Breast epithelium (tissue), 4 donors: Measurements from ENCODE around the gene TANGO6. TPM values are rescaled to one million over a fixed set of nuclear protein-coding genes. Genes with fewer than 3 reads are reported as not detected.

ENCODE experiments used
- DNase-seq, 2 donors: peaks; one replicate each; pipeline ENCODE4 v3.0.0-alpha.2; 2019; ENCODE audit warnings: low spot score in 2 of 2
- H3K27ac ChIP-seq, 2 donors: fragments of 200-600 bp; sonication (generic) in 1 of 2; one replicate each; pipeline ENCODE4 v1.5.1; 2016 to 2019; ENCODE audit warnings: mild to moderate bottlenecking in 1 of 2
- H3K27me3 ChIP-seq, 2 donors: fragments of 200-600 bp; sonication (generic) in 1 of 2; one replicate each; pipeline versions ENCODE4 v1.5.1 to v1.6.0; 2017 to 2019; ENCODE audit warnings: control low read depth in 1 of 2, mild to moderate bottlenecking in 1 of 2
- H3K36me3 ChIP-seq: fragments of 200-600 bp; one replicate; pipeline ENCODE4 v1.5.1; 2019
- H3K4me1 ChIP-seq, 2 donors: fragments of 200-600 bp; sonication (generic); one replicate each; pipeline ENCODE4 v1.5.1; 2016 to 2019; ENCODE audit warnings: control low read depth in 1 of 2
- H3K4me3 ChIP-seq, 3 donors: fragments of 200-600 bp; sonication (generic); 1 replicate in 2 of 3; 2 replicates in 1 of 3; pipeline ENCODE4 v1.5.1; 2016 to 2019; ENCODE audit warnings: mild to moderate bottlenecking in 3 of 3, moderate library complexity in 2 of 3
- H3K9me3 ChIP-seq, 2 donors: fragments of 200-600 bp; sonication (generic) in 1 of 2; one replicate each; pipeline ENCODE4 v1.5.1; 2016 to 2019; ENCODE audit warnings: control low read depth in 1 of 2
- POLR2A ChIP-seq: fragments of 450-650 bp; IDR thresholded peaks from one replicate; pipeline ENCODE4 v1.6.1; 2016; ENCODE audit warnings: antibody characterized with exemption, mild to moderate bottlenecking, moderate library complexity
- POLR2AphosphoS5 ChIP-seq, 3 donors: sonication (generic); formaldehyde crosslinking; IDR thresholded peaks; one replicate each; pipeline ENCODE4 v1.6.1; 2017; ENCODE audit warnings: antibody characterized with exemption in 3 of 3
- intact Hi-C: fragments of 100-400 bp; cut with DNase I; formaldehyde crosslinking; loops from one replicate; pipeline ENCODE4 v1.15.1; 2023; ENCODE audit warnings: low total_unique reads
- total RNA-seq, 3 donors: library from RNA; depleted of rRNA; stranded (reverse); fragments of >200 nt; gene quantifications; one replicate each; pipeline ENCODE4 v1.1.0, GENCODE V29; 2016
- TF ChIP-seq, protein P1 (sequence below), 3 donors: fragments of 450-650 bp; IDR thresholded peaks; one replicate each; pipeline ENCODE4 v1.5.1; 2016 to 2017; ENCODE audit warnings: antibody characterized with exemption in 3 of 3, mild to moderate bottlenecking in 3 of 3, moderate library complexity in 3 of 3

Gene TANGO6
- total RNA-seq, 3 donors from 2014 or later = 13.4 to 26.1 (median 24.6) TPM

DNA sequence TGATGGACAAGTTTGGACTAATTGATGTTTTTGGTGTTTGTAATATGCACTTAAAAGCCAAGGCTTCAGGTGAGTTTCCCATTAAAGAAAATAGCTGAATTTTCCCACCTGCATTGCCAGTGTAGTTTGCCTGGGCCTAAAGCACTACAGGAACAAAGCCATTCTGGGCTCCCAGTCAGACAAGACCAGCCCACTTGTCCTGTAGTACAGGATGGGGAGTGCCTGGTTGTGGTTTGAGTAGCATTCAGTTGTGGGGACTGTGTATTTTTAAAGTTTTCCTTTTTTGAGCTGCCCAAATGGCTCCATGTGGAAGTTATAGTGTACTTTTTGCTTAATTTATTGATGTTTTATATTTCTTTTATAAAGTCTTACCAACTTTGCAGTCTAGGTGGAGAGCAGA is 91.7 kb downstream of the TANGO6 start:
- intact Hi-C loops = no loop called here
- H3K4me1 ChIP-seq = no peaks in the 10 kb centered on the region
- no peaks in the 10 kb centered on the region for H3K9me3 ChIP-seq
- no peak for DNase-seq
- no peaks in the 10 kb centered on the region for H3K36me3 ChIP-seq
- peak overlapping the region; percentile 13 to 36 for H3K27ac ChIP-seq
- no peak overlapping the region for H3K4me3 ChIP-seq
- TF ChIP-seq POLR2AphosphoS5 (IDR thresholded peaks at IDR 0.05) = no peak
- no peaks in the 10 kb centered on the region for H3K27me3 ChIP-seq

DNA sequence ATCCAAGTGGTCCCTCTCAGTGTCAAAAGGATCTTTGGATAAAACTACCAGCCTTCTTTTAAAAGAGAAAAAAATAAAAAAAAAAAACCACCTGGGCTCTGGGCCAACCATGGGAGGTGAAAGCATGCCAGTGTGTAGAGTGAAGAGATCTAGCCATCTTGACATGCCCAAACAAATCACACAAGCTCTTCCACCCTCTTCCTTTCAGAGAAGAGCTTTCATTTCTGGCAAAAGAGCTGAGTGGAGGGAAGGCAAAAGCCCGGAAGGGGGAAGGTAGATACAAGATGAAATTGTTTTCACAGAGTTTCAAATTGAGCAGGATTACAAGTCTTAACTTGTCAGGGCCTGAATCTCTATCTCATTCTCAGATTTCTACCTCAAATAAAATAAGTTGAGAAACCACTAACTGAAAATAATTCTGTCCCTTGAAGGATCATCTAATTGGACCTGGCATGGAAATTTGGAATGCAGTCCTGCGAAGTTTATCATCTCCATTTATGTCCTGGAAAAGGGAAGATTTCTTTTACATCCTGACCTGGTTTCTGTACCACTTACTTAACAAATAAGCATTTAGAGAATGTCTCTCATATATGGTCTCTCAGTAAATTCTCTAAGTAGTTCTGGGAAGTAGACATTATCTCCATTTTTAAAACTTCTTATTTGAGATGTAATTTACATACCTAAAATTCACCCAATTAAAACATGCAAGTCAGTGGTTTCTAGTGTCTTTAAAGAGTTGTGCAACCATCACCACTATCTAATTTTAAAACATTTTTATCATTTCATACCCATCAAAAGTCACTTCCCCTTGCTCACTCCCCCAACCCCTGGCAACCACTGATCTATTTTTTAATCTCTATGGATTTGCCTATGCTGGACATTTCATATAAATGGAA is 93.7 kb downstream of the TANGO6 start:
- TF ChIP-seq POLR2AphosphoS5 (IDR thresholded peaks at IDR 0.05) = peak in 1 of 3 donors; percentile 28
- TF ChIP-seq, protein P1, sequence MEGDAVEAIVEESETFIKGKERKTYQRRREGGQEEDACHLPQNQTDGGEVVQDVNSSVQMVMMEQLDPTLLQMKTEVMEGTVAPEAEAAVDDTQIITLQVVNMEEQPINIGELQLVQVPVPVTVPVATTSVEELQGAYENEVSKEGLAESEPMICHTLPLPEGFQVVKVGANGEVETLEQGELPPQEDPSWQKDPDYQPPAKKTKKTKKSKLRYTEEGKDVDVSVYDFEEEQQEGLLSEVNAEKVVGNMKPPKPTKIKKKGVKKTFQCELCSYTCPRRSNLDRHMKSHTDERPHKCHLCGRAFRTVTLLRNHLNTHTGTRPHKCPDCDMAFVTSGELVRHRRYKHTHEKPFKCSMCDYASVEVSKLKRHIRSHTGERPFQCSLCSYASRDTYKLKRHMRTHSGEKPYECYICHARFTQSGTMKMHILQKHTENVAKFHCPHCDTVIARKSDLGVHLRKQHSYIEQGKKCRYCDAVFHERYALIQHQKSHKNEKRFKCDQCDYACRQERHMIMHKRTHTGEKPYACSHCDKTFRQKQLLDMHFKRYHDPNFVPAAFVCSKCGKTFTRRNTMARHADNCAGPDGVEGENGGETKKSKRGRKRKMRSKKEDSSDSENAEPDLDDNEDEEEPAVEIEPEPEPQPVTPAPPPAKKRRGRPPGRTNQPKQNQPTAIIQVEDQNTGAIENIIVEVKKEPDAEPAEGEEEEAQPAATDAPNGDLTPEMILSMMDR (IDR thresholded peaks at IDR 0.05) = no peak
- Histone ChIP-seq H3K4me1 (no peaks in the 10 kb centered on the region), H3K9me3 (no peaks in the 10 kb centered on the region), H3K4me3 (no peak overlapping the region), H3K27me3 (no peaks in the 10 kb centered on the region), H3K36me3 (no peaks in the 10 kb centered on the region), H3K27ac (peak overlapping the region; percentile 43 to 71)
- intact Hi-C loops = no loop called here
- peak in 1 of 2 donors; percentile 71 for DNase-seq

DNA sequence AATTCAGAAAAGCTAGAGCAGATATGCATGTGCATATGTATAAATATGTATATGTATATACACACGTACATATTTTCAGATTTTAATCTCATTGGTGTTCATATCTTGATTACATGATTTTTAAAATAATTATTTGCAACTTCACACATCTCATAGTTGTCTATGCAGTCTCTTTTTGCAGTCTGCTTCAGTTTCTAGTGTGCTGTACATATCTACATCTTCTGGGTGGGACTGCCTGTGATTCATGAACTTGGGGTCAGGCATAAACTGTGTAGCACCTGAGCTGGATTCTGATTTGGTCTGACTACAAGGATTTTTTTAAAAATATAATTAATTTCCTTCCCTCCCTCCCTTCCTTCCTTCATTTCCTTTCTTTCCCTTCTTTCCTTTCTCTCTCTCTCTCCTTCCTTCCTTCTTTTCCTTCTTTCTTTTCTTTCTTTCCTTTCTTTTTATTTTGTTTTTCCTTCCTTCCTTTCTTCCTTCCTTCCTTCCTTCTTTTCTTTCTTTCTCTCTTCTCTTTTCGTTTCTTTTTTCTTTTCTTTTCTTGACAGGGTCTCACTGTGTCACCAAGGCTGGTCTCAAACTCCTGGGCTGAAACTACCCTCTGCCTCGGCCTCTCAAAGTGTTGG is 96.5 kb downstream of the TANGO6 start:
- intact Hi-C loops = no loop called here
- TF ChIP-seq POLR2A = no peak
- TF ChIP-seq, protein P1 (IDR thresholded peaks at IDR 0.05) = no peak
- TF ChIP-seq POLR2AphosphoS5 (IDR thresholded peaks at IDR 0.05) = no peak

DNA sequence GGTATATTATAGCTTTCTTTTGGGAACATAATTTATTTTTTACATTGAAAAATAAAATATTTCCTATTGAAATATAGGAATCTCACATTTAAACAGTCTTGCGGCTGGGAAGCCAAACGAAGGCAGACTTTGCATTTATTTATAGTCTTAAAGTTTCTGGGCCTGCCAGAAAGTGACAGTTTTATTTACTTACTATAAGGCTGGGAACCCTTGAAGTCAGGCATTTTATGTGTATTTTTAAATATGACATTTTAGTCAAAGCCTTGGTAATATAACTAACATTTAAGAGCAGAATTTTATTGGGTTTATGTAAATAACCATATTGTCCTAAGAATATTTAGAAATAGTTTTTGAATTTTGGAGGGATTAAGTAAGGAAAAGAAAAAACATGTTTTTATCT is 97.5 kb downstream of the TANGO6 start:
- peaks cover 7 to 8% of the 10 kb centered on the region in 2 donors for H3K9me3 ChIP-seq
- no peak overlapping the region for H3K27ac ChIP-seq
- H3K27me3 ChIP-seq = no peaks in the 10 kb centered on the region
- no peaks in the 10 kb centered on the region for H3K36me3 ChIP-seq
- no peaks in the 10 kb centered on the region for H3K4me1 ChIP-seq
- DNase-seq = no peak
- H3K4me3 ChIP-seq = no peak overlapping the region
- TF ChIP-seq POLR2AphosphoS5 (IDR thresholded peaks at IDR 0.05) (no peak), POLR2A (no peak)
- TF ChIP-seq, protein P1 (IDR thresholded peaks at IDR 0.05) = no peak
- intact Hi-C loops = no loop called here

More for the DNA sequence above, 96.5 kb downstream of the TANGO6 start:
- no peak overlapping the region for H3K4me3 ChIP-seq
- no peaks in the 10 kb centered on the region for H3K4me1 ChIP-seq
- H3K36me3 ChIP-seq = no peaks in the 10 kb centered on the region
- H3K27me3 ChIP-seq = no peaks in the 10 kb centered on the region
- H3K27ac ChIP-seq = no peak overlapping the region
- H3K9me3 ChIP-seq = peaks cover 6 to 7% of the 10 kb centered on the region in 2 donors
- DNase-seq = no peak

DNA sequence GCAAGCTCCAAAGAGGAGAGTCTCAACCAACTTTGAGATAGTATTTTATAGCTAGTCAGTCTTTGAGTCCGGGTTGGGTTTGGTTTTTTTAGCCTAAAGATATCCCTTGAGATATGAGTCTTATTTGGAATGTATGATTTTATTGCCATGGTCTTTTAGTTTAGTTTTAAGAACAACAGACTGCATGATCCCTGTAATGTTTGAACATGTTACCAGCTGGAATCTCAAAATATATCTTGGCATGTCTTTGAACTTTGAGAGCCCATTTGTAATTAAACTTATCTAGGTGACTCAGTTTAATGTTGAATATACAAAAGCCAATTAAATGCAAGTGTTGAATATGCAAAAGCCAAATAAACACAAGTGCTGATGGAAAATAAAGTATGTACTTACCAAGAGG is 100.6 kb downstream of the TANGO6 start:
- no peak for TF ChIP-seq POLR2AphosphoS5 (IDR thresholded peaks at IDR 0.05)
- TF ChIP-seq, protein P1 (IDR thresholded peaks at IDR 0.05) = no peak

More for the DNA sequence above, 100.6 kb downstream of the TANGO6 start:
- Histone ChIP-seq H3K4me1 (no peaks in the 10 kb centered on the region), H3K27ac (no peak overlapping the region), H3K27me3 (no peaks in the 10 kb centered on the region), H3K36me3 (no peaks in the 10 kb centered on the region), H3K9me3 (peaks cover 7 to 8% of the 10 kb centered on the region in 2 donors), H3K4me3 (no peak overlapping the region)
- intact Hi-C loops = no loop called here
- DNase-seq = no peak
